GM18870 (cell line): ENCODE results near the gene RELB.

Experiments
- ATAC-seq: cut with Tn5 transposase; IDR thresholded peaks from one replicate; pipeline ENCODE4 v1.9.1; 2021; ENCODE audit warnings: moderate library complexity; ENCODE audit not compliant: unreplicated experiment

RELB gene

DNA sequence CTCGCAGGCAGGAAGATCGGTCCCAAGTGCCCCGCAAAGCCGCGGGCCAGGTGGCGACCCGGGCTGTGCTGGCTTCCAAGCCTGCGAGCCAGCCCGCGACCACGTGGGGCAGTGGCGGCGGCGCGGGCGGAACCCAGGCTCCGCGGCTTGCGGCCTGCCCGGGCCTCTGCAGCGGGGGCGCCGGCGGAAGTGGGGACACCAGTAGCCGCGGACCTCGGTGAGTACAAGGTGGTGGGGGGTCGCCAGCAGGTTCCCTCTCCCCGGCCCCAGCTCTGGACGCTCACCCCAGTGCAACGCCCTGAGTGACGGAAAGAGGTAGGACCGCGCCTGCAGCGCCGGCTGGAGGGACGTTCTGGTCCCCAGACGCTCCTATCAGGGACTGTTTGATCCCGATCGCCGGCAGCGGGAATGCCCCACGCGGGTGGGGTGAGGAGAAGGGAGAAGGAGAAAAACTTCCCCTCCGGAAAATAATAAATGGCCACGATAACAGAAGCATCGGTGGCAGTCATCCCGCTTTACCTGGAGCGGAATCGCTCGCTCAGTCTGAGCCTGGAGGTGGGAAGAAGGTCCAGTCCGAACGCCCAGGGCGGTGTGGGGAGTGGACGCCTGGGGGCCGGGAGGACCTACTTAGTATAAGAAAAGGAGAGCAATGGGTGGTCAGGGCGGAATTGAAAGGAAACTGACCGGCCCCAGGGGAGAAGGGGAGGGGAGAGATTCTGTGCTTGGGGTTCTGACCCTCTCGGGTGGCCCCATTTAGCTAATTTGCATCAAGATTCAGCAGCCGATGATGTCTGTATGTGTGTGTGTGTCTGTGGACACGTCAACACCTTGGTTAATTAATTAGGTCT is 78.0 kb downstream of the RELB start, which contains the start of gene GEMIN7:
Gene GEMIN7 (plus strand): TSS at position 198 of the 848 bp plus-strand sequence. CDS start 10,855 bp downstream, outside the sequence.
- ATAC-seq = no peak

DNA sequence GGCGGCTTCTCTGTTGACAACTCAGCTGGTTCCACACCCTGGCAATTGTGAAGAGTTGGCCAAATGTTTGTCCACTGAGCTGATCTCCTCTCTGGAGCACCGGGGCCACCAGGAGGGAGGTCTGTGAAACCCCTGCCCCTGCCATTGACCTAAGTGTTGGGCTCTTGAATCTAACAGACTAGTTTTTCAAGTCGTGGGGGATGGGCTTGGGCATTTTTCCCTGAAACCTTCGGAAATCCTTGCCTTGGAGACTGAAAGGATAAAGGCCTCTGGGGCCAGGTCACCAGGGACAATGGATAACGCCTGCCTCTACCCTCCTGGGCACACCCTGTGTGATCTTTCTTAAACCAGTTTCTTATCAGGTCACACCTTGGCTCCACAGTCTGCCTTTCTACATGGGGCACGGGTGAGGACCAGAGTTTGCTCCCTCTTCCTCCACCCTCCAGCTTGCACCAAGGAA is 78.7 kb downstream of the RELB start:
- ATAC-seq = no peak

DNA sequence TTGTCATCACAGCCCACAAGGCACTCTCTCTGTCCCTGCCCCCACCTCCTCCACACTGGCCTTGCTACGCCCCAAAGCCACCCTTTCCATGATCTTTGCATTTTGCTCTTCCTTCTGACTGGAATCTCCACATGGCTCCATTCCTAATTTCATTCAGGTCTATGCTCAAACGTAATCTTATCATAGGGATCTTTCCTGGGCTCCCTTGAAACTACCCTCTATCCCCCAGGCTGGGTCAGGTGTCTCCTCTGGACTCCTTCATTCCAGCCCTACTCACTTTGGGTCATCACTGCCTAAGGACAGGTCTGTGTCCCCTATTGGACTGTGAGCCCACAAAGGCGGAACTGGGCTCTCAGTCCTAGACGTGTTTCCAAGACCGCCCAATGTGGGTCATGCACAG is 80.9 kb downstream of the RELB start:
- ATAC-seq = no peak

DNA sequence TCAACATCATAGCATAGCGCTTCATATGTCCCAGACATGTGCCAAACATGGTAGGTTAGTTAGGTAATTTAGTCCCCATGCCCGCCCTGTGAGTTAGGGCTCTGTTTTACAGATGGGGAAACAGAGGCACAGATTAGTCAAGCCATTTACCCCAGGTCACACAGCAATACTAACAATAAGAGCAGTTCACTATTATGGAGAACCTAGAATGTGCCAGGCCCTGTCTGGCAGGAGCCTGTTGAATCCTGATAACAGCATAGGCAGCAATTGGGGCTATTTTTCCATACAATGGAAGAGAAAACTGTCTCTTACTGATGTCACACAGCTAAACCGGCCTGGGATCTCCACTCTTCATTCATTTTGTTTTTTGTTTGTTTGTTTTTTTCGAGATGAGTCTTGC is 85.2 kb downstream of the RELB start:
- no peak for ATAC-seq

DNA sequence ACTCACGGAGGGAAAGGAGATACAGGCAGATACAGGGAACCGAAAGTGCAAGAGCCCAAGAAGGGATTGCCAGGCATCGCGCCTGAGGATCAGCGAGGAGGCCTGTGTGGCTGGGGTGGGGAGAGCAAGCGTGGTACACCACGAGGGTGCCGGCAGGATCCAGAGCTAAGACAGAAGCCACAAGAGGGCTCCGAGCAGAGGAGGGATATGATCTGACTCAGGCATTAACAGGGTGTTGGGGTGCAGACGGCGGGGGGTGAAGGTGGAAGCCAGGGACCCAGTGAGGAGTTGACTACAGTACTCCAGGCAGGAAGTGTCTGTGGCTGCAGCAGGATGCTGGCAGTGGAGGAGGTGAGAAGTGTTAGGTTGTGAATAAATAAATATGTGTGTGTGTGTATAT is 86.3 kb downstream of the RELB start:
- no peak for ATAC-seq
